Measurements from ENCODE around the gene MEI1.

DNA sequence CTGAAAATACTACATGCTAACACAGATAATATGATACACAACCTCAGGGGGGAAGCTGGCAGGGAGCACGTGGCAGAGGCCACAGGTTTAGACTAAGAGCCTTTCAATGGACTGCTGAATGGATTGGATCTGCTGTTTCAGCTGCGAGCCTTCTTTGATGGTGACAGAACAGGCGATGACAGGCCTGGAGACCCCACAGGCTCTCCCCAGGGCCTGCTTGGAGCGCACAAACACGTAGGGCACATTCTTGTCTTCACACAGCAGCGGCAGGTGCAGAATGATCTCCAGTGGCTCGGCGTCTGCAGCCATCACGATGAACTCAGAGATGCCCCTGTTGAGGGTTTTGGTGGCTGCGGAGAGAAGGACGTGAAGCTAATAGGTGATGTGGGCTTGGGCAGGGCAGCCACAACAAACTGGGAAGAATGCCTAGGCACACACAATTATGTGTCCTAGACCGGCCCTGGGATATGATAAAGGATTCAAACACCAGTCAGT lies 24.4 kb upstream of the MEI1 start:
- TF ChIP-seq L3MBTL2 (IDR thresholded peaks at IDR 0.05), result no peak
- no peak for TF ChIP-seq ZNF3 (CRISPR knock-in tag; IDR thresholded peaks at IDR 0.05)
- no peak for TF ChIP-seq TRIM28 (IDR thresholded peaks at IDR 0.05)
- TF ChIP-seq ZSCAN29 (IDR thresholded peaks at IDR 0.05), result no peak
- TF ChIP-seq FOXA1 (IDR thresholded peaks at IDR 0.05; ENCODE audit: borderline replicate concordance), result no peak
- no peak for TF ChIP-seq EP300 (IDR thresholded peaks at IDR 0.05; ENCODE audit: low read length)
- TF ChIP-seq MYC (IDR thresholded peaks at IDR 0.05; ENCODE audit: low read depth, low read length), result no peak
- no peak for TF ChIP-seq MYC (CRISPR knock-in tag; IDR thresholded peaks at IDR 0.05; ENCODE audit: borderline replicate concordance, low read depth)
- TF ChIP-seq, protein P1, sequence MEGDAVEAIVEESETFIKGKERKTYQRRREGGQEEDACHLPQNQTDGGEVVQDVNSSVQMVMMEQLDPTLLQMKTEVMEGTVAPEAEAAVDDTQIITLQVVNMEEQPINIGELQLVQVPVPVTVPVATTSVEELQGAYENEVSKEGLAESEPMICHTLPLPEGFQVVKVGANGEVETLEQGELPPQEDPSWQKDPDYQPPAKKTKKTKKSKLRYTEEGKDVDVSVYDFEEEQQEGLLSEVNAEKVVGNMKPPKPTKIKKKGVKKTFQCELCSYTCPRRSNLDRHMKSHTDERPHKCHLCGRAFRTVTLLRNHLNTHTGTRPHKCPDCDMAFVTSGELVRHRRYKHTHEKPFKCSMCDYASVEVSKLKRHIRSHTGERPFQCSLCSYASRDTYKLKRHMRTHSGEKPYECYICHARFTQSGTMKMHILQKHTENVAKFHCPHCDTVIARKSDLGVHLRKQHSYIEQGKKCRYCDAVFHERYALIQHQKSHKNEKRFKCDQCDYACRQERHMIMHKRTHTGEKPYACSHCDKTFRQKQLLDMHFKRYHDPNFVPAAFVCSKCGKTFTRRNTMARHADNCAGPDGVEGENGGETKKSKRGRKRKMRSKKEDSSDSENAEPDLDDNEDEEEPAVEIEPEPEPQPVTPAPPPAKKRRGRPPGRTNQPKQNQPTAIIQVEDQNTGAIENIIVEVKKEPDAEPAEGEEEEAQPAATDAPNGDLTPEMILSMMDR (IDR thresholded peaks at IDR 0.05 in 2 of 3, conservative IDR thresholded peaks at IDR 0.05 in 1 of 3; ENCODE audit: insufficient read depth in 2 of 3, low read depth in 1 of 3, low read length in 3 of 3), result no peak
- no peak for TF ChIP-seq POLR2AphosphoS5 (IDR thresholded peaks at IDR 0.05; ENCODE audit: control insufficient read depth, insufficient read depth, low read depth, low read length)
- TF ChIP-seq JUNB (CRISPR knock-in tag; conservative IDR thresholded peaks at IDR 0.05), result no peak
- no peak for TF ChIP-seq DNMT1 (IDR thresholded peaks at IDR 0.05)
- TF ChIP-seq ZNF384 (IDR thresholded peaks at IDR 0.05; ENCODE audit: low read depth, low read length), result no peak
- no peak for TF ChIP-seq YY1 (IDR thresholded peaks at IDR 0.05; ENCODE audit: borderline replicate concordance in 1 of 3, control insufficient read depth in 1 of 3, extremely low read depth in 1 of 3, insufficient read depth in 3 of 3, insufficient read length in 1 of 3, insufficient replicate concordance in 2 of 3, low read depth in 1 of 3, low read length in 2 of 3)

Data from K562 (cell line).